Measurements from ENCODE around the gene GUCY1A2. TPM values are rescaled to one million over a fixed set of nuclear protein-coding genes. Genes with fewer than 3 reads are reported as not detected.

Gene GUCY1A2
- total RNA-seq (2021; ENCODE audit: unreplicated experiment) (0.10 TPM), Bru-seq, nascent RNA (percentile 19 among the genes with signal in this experiment), BruChase-seq, experiment 1, labeled RNA remaining after a 6-hour chase (percentile 24 among the genes with signal in this experiment), BruChase-seq, experiment 2, labeled RNA remaining after a 2-hour chase (percentile 17 among the genes with signal in this experiment)
- polyA plus RNA-seq (2012), result under 0.01 and 0.02 TPM in 2 replicates
- long read RNA-seq, result 0 reads

- H2AFZ ChIP-seq (ENCODE audit: low read depth, low read length, poor library complexity, severe bottlenecking), result no peak within 1 kb of the TSS
- CTCF ChIA-PET, result no interaction called here
- H3K9ac ChIP-seq (ENCODE audit: low read length), result no peak within 1 kb of the TSS
- H3K4me1 ChIP-seq (ENCODE audit: control insufficient read depth in 1 of 2, insufficient read depth in 2 of 2, low read length in 2 of 2), result no peaks in the 10 kb centered on the region
- intact Hi-C loops (cut with micrococcal nuclease), result no loop called here
- H3K27me3 ChIP-seq (ENCODE audit: insufficient read depth, low read length), result peaks cover 4% of the 10 kb centered on the region; the same call in 1 of the 2 replicates
- H3K79me2 ChIP-seq (ENCODE audit: insufficient read depth, low read length), result no peaks in the 10 kb centered on the region
- no peaks in the 10 kb centered on the region for H3K9me2 ChIP-seq (ENCODE audit: insufficient read depth)
- no peak for ATAC-seq
- no peaks in the 10 kb centered on the region for H3K36me3 ChIP-seq (ENCODE audit: control insufficient read depth in 1 of 2, insufficient read depth in 2 of 2, low read length in 2 of 2)
- no peaks in the 10 kb centered on the region for H4K20me1 ChIP-seq (ENCODE audit: insufficient read depth)
- H3K9me3 ChIP-seq (ENCODE audit: control insufficient read depth in 1 of 2, insufficient read depth in 1 of 2, low read depth in 1 of 2, low read length in 2 of 2), result no peaks in the 10 kb centered on the region
- no peak within 1 kb of the TSS for H3K4me3 ChIP-seq (replicated peaks in 1 of 2; ENCODE audit: low read depth in 1 of 2, low read length in 2 of 2)
- BruUV-seq (replicated peaks), result no TSS peak
- no peak within 1 kb of the TSS for H3K4me2 ChIP-seq (ENCODE audit: low read length)
- TF ChIP-seq JUND (IDR thresholded peaks at IDR 0.05) (no peak), SP1 (IDR thresholded peaks at IDR 0.05; ENCODE audit: low read depth) (no peak), ZFX (IDR thresholded peaks at IDR 0.05) (no peak), YY1 (IDR thresholded peaks at IDR 0.05; ENCODE audit: extremely low read depth, insufficient replicate concordance, low read depth, low read length) (no peak), ZBTB33 (IDR thresholded peaks at IDR 0.05; ENCODE audit: extremely low read depth, insufficient replicate concordance, low read length) (no peak), SIN3A (IDR thresholded peaks at IDR 0.05; ENCODE audit: low read depth) (no peak), EZH2phosphoT487 (IDR thresholded peaks at IDR 0.05; ENCODE audit: borderline replicate concordance) (no peak), ZNF274 (IDR thresholded peaks at IDR 0.05; ENCODE audit: low read depth, low read length) (no peak), CBX3 (IDR thresholded peaks at IDR 0.05; ENCODE audit: low read depth) (no peak), CEBPB (IDR thresholded peaks at IDR 0.05; ENCODE audit: low read depth) (no peak), ELF1 (IDR thresholded peaks at IDR 0.05; ENCODE audit: borderline replicate concordance, low read depth) (no peak), EGR1 (IDR thresholded peaks at IDR 0.05; ENCODE audit: low read depth) (no peak), REST (IDR thresholded peaks at IDR 0.05; ENCODE audit: low read depth) (no peak), MAX (IDR thresholded peaks at IDR 0.05) (no peak), CTCF (IDR thresholded peaks at IDR 0.05 in 2 of 3, conservative IDR thresholded peaks at IDR 0.05 in 1 of 3; ENCODE audit: borderline replicate concordance in 1 of 3, insufficient read depth in 1 of 3, low read depth in 2 of 3, low read length in 2 of 3) (no peak)
- no peak for DNase-seq (ENCODE audit: low read depth, low spot score)
- RAD21 ChIA-PET (ENCODE audit: low non-redundant PET in 1 of 2, low total read pairs in 2 of 2, uncharacterized antibody in 2 of 2, unreplicated experiment in 2 of 2), result no interaction called here
- H3K27ac ChIP-seq (ENCODE audit: low read depth, low read length), result no peak within 1 kb of the TSS
- POLR2A ChIA-PET, result no interaction called here
Observed at GRCh38 chr11:107018219-107018901, at the start of gene GUCY1A2. Gene GUCY1A2 (minus strand): TSS chr11:107018476. CDS start chr11:107018055, 421 bp downstream.
